Measurements from ENCODE around the gene CHKA.
A peak's percentile ranks its signal among the peaks of the same experiment; 100 is the strongest.

The CHKA gene

DNA sequence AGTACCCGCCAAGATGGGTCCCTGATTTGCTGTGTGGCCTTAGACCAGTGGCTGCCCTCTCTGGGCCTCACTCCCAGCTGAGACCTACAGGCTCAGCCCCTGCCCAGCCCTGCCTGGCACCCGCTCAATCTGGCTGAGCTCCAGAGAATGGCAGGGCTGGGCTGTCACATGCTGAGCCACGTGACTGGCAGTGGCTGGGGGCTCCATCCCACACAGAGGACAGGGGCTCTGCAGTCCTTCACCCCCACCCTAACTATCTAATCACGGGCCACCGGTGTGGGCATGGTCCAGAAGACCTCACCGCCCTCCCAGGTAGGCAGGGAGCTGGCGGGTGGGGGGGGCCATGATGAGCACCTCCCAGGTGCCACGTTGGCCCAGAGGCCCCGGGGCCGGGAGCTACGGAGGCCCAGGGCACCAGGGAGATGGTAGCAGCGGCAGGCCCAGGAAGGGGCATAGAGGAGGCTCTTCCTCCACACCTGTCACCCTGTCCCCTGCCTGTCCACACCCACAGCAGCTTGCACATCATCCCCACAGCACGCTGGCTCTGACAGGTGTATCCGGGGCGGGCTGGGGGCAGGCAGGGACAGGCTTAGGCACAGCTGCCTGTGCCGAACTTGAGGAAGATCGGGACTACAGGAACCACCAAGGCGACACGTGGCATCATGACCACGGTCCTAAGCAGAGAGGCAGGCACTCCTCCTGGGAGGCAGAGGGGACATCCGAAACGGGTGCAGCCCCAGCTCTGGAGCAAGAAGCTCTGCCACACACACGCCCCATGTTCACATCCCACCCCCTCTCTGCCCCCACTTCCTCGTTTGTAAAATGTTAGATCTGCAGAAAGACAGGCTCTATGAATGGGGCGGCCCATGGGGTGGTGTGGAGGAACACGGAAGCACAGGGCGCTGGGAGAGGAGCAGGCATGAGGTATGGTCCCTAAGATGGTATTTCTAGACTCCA is 112.5 kb downstream of the CHKA start:
- peak overlapping the region; percentile 73 for H2AFZ ChIP-seq (ENCODE audit: low read depth)
- peak overlapping the region; percentile 84 for H3K9ac ChIP-seq
- TF ChIP-seq, protein P1, sequence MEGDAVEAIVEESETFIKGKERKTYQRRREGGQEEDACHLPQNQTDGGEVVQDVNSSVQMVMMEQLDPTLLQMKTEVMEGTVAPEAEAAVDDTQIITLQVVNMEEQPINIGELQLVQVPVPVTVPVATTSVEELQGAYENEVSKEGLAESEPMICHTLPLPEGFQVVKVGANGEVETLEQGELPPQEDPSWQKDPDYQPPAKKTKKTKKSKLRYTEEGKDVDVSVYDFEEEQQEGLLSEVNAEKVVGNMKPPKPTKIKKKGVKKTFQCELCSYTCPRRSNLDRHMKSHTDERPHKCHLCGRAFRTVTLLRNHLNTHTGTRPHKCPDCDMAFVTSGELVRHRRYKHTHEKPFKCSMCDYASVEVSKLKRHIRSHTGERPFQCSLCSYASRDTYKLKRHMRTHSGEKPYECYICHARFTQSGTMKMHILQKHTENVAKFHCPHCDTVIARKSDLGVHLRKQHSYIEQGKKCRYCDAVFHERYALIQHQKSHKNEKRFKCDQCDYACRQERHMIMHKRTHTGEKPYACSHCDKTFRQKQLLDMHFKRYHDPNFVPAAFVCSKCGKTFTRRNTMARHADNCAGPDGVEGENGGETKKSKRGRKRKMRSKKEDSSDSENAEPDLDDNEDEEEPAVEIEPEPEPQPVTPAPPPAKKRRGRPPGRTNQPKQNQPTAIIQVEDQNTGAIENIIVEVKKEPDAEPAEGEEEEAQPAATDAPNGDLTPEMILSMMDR (conservative IDR thresholded peaks at IDR 0.05; ENCODE audit: low read depth, low read length): no peak
- no peaks in the 10 kb centered on the region for H3K27me3 ChIP-seq (ENCODE audit: insufficient read depth, low read depth)
- peak overlapping the region; percentile 97 for H3K4me2 ChIP-seq
- no peaks in the 10 kb centered on the region for H3K79me2 ChIP-seq (ENCODE audit: insufficient read depth, low read depth)
- peak overlapping the region; percentile 92 for H3K27ac ChIP-seq
- H3K36me3 ChIP-seq (ENCODE audit: insufficient read depth): no peaks in the 10 kb centered on the region
- no peak overlapping the region for H3K4me3 ChIP-seq (IDR thresholded peaks at IDR 0.05; ENCODE audit: insufficient read depth, low read depth, low read length)
- H3K4me1 ChIP-seq (ENCODE audit: low read depth, poor library complexity, severe bottlenecking): peaks cover 84% of the 10 kb centered on the region
- H4K20me1 ChIP-seq (ENCODE audit: insufficient read depth): no peaks in the 10 kb centered on the region

GRCh38 chr11:68007498-68008380 is 113.4 kb downstream of the CHKA start:
- no peaks in the 10 kb centered on the region for H3K36me3 ChIP-seq (ENCODE audit: insufficient read depth)
- peaks cover 76% of the 10 kb centered on the region for H3K4me1 ChIP-seq (ENCODE audit: low read depth, poor library complexity, severe bottlenecking)
- TF ChIP-seq, protein P1 (conservative IDR thresholded peaks at IDR 0.05; ENCODE audit: low read depth, low read length): no peak
- peak overlapping the region; percentile 84; the same call in 1 of the 2 replicates for H3K9ac ChIP-seq
- no peaks in the 10 kb centered on the region for H3K27me3 ChIP-seq (ENCODE audit: insufficient read depth, low read depth)
- H4K20me1 ChIP-seq (ENCODE audit: insufficient read depth): no peaks in the 10 kb centered on the region
- H3K79me2 ChIP-seq (ENCODE audit: insufficient read depth, low read depth): no peaks in the 10 kb centered on the region
- peak overlapping the region; percentile 97 for H3K4me2 ChIP-seq
- peak overlapping the region; percentile 92 for H3K27ac ChIP-seq
- H2AFZ ChIP-seq (ENCODE audit: low read depth): peak overlapping the region; percentile 73; the same call in 1 of the 2 replicates
- no peak overlapping the region for H3K4me3 ChIP-seq (IDR thresholded peaks at IDR 0.05; ENCODE audit: insufficient read depth, low read depth, low read length)

GRCh38 chr11:68006606-68007166 is 114.5 kb downstream of the CHKA start:
- H3K27ac ChIP-seq: no peak overlapping the region

More at GRCh38 chr11:68006606-68007166, 114.5 kb downstream of the CHKA start:
- peak overlapping the region; percentile 9; the same call in 1 of the 2 replicates for H3K4me2 ChIP-seq
- no peaks in the 10 kb centered on the region for H3K36me3 ChIP-seq (ENCODE audit: insufficient read depth)
- H3K27me3 ChIP-seq (ENCODE audit: insufficient read depth, low read depth): no peaks in the 10 kb centered on the region
- peaks cover 75% of the 10 kb centered on the region for H3K4me1 ChIP-seq (ENCODE audit: low read depth, poor library complexity, severe bottlenecking)
- no peaks in the 10 kb centered on the region for H4K20me1 ChIP-seq (ENCODE audit: insufficient read depth)
- H3K79me2 ChIP-seq (ENCODE audit: insufficient read depth, low read depth): no peaks in the 10 kb centered on the region
- H3K9ac ChIP-seq: no peak overlapping the region
- no peak overlapping the region for H2AFZ ChIP-seq (ENCODE audit: low read depth)
- TF ChIP-seq, protein P1 (conservative IDR thresholded peaks at IDR 0.05; ENCODE audit: low read depth, low read length): no peak
- no peak overlapping the region for H3K4me3 ChIP-seq (IDR thresholded peaks at IDR 0.05; ENCODE audit: insufficient read depth, low read depth, low read length)
